Urinary bladder (tissue), 4 donors: ENCODE results near the gene LRRC43. TPM values are rescaled to one million over a fixed set of nuclear protein-coding genes. Genes with fewer than 3 reads are reported as not detected.

Experiments used
- DNase-seq: peaks from one replicate; pipeline ENCODE4 v3.0.0-alpha.2; 2015; ENCODE audit errors: extremely low spot score
- H3K27ac ChIP-seq: one replicate; pipeline ENCODE4 v1.5.1; 2013; ENCODE audit warnings: low read depth, mild to moderate bottlenecking, moderate library complexity
- H3K36me3 ChIP-seq: one replicate; pipeline ENCODE4 v1.6.1; 2013; ENCODE audit warnings: mild to moderate bottlenecking, moderate library complexity; ENCODE audit not compliant: insufficient read depth
- H3K4me1 ChIP-seq: one replicate; pipeline ENCODE4 v1.6.1; 2013; ENCODE audit warnings: mild to moderate bottlenecking, moderate library complexity; ENCODE audit not compliant: insufficient read depth
- H3K4me3 ChIP-seq: one replicate; pipeline ENCODE4 v1.5.1; 2013; ENCODE audit warnings: low read depth, low read length
- WGBS: extraction: QIAGEN DNeasy Blood & Tissue Kit; methylation state at CpG from one replicate; pipeline ENCODE4 v1.1.7; 2013; 5-methylcytosine and 5-hydroxymethylcytosine counted together
- polyA plus RNA-seq: library from polyadenylated mRNA; stranded (reverse); fragments of 200-250 nt; gene quantifications from one replicate; pipeline ENCODE4 v1.2.3, GENCODE V29; 2013
- total RNA-seq: library from RNA; depleted of rRNA; stranded (reverse); fragments of >200 nt; gene quantifications from one replicate; pipeline ENCODE4 v1.2.3, GENCODE V29; 2014
- donor health status: healthy with polysubstance abuse.
- donor health status: healthy.

LRRC43 gene
- total and polyA plus RNA-seq, 2 donors = 0.13 TPM; not detected in 1

DNA sequence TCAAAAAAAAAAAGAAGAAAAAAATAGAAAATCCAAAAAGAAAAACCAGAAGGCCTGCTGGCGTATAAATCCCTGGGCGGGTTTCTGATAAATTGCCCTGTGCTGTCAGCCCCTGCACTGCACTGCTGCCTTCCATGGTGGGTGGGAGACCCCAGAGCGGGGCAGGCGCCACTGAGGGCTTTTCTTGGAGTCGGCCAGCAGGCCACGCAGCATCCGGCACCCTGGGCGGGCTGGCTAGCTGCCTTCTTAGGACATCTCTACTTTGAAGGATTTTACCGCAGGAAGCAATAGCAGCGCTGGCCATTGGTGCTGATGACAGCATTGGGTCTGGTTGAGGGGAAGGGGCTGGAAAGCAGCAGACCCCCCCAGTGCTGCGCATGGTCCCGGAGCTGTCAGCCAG is 38.0 kb upstream of the LRRC43 start:
- H3K4me1 ChIP-seq = no peaks in the 10 kb centered on the region
- no peak for DNase-seq
- H3K27ac ChIP-seq = no peak overlapping the region
- no peak overlapping the region for H3K4me3 ChIP-seq
- 92% methylated on average over 12 of the region's 12 CpGs for whole genome bisulfite sequencing
- peaks cover 4% of the 10 kb centered on the region for H3K36me3 ChIP-seq

DNA sequence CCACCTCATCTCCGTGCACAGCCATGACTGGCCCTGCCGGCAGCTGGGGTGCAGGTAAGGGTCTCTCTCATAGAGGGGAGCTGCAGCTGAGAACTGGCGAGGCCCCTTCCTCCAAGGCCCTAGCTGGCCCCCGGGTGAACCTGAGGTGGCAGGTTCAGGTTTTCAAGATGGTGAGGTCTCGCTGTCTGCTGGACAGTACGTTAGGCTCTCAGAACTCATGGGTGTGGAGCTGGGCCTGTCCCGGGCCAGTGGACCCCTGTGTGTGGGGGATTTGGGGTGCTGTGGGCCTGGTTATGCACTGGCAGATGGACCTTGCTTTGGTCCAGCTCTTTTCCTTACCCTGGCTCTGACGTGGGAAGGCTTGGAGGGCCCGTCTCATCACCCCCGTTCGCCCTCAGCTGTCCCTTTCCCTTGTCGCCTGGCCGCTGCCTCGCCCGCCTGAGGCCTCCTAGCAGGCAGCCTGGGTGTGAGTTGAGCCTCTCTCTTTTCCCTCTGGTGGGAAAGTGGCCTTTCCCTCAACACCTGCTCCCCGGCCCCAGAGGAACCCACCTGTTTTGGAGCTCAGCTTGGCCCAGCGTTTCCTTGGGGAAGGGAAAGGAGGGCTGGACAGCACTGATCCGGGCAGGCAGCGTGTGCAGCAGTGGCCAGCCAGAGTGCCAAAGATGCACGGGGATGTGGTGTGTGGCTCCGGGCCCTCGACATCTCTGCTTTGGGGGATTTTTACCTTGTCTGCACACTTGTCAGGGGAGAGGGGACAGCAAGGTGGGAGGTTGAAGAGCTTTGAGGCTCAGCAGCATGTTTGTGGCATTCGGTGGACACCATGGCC is 37.2 kb upstream of the LRRC43 start:
- 85% methylated on average over 23 of the region's 23 CpGs for WGBS
- Histone ChIP-seq H3K36me3 (peaks cover 4% of the 10 kb centered on the region), H3K4me1 (no peaks in the 10 kb centered on the region), H3K27ac (no peak overlapping the region), H3K4me3 (no peak overlapping the region)
- DNase-seq = no peak

DNA sequence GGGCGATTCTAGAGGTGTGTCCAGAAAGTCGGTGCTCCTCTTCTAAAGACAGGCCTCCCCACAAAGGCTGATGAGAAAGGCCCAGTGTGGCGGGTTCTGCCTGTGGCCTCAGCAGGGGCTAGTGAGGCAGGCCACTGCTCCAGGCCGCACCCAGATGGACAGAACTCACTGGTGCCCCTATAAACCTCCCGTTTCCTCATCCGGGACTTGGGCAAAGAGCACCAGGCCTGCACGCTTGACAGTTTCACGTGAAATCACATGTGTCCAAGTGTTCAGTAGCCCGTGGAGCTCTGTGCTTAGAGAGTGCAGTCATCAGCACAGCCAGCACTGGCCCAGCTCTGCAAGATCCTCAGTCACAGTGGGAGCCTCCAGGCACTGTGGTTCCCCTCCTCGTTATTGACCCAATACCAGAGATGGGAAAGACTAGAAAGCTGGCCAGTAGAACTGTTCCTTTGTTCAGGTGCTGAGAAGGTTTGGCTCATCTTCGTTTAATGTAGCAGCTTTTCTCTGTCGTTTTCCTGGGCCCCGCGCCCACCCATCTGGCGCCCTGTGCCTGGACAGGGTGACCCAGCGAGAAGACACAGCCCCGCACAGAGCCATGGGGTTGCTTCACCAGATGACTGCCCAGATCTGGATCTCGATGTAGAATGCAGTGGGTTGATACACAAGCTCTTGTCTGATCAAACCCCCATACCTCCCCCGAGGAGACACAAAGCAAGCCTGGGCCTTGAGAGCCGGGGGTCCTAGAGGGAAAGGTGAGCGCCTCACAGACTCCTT is 35.2 kb upstream of the LRRC43 start:
- WGBS = 80% methylated on average over 21 of the region's 21 CpGs
- Histone ChIP-seq H3K4me1 (no peaks in the 10 kb centered on the region), H3K27ac (no peak overlapping the region), H3K4me3 (no peak overlapping the region), H3K36me3 (no peaks in the 10 kb centered on the region)
- no peak for DNase-seq

- H3K4me1 ChIP-seq = no peaks in the 10 kb centered on the region
- H3K4me3 ChIP-seq = no peak overlapping the region
- 33% methylated on average over 6 of the region's 6 CpGs for WGBS
- no peaks in the 10 kb centered on the region for H3K36me3 ChIP-seq
- no peak for DNase-seq
- no peak overlapping the region for H3K27ac ChIP-seq
Observed at GRCh38 chr12:122148657-122149056, 34.3 kb upstream of the LRRC43 start.

DNA sequence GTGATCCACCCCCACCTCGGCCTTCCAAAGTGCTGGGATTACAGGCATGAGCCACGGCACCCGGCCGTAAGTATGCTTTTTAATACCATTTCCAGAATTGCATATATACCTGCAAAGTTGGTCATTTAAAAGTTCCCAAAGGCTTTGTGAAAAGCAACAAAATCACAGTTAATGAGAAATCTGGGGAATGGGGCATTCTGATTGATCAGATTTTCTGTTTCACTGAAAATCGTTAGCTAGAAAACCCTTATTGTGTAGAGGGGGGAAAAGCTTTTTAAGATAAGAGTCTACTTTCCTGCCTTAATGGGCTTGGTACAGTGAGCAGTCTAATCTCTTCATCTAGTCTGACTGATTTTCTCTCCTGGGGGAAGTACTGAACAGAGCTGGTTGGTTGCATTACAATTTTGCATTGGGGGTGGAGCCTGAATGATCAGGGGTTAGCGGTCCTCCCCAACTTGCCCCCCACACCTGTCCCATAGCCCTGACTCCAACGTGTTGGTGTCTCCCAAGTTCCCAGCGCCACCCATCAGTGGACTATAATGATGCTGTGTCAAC is 32.7 kb upstream of the LRRC43 start:
- Histone ChIP-seq H3K36me3 (no peaks in the 10 kb centered on the region), H3K27ac (no peak overlapping the region), H3K4me3 (no peak overlapping the region), H3K4me1 (no peaks in the 10 kb centered on the region)
- no peak for DNase-seq
- WGBS = 67% methylated on average over 8 of the region's 8 CpGs

- DNase-seq = no peak
- Histone ChIP-seq H3K4me1 (no peaks in the 10 kb centered on the region), H3K4me3 (no peak overlapping the region), H3K27ac (no peak overlapping the region), H3K36me3 (no peaks in the 10 kb centered on the region)
- WGBS = 83% methylated on average over 9 of the region's 9 CpGs
Observed at GRCh38 chr12:122152754-122153153, 30.2 kb upstream of the LRRC43 start.

- no peaks in the 10 kb centered on the region for H3K4me1 ChIP-seq
- H3K36me3 ChIP-seq = no peaks in the 10 kb centered on the region
- no peak overlapping the region for H3K4me3 ChIP-seq
- no peak for DNase-seq
- H3K27ac ChIP-seq = no peak overlapping the region
- WGBS = 73% methylated on average over 10 of the region's 10 CpGs
Observed at GRCh38 chr12:122155705-122156104, 27.2 kb upstream of the LRRC43 start.

DNA sequence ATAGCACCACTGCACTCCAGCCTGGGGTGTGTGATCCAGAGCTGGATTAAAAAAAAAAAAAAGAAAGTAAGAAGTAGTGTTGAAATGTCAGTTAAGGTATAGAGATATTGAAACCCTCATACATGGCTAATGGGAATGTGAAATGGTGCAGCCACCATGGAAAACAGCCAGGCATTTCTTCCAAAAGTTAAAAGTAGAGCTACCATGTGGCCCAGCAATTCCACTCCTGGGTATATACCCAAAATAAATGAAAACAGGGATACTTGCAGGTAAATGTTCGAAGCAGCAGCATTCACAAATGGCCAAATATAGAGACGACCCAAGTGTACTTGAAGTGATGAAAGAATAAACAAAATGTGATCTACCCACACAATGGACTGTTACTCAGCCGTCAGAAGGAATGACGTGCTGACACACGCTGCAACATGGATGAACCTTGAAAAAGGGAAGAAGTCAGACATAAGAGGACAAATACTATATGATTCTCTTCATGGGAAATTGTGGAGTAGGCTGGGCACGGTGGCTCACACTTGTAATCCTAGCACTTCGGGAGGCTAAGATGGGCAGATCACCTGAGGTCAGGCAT is 24.1 kb upstream of the LRRC43 start:
- H3K27ac ChIP-seq = no peak overlapping the region
- DNase-seq = no peak
- H3K4me3 ChIP-seq = no peak overlapping the region
- WGBS = 89% methylated on average over 7 of the region's 7 CpGs
- H3K36me3 ChIP-seq = no peaks in the 10 kb centered on the region
- H3K4me1 ChIP-seq = no peaks in the 10 kb centered on the region

GRCh38 chr12:122159882-122160281 is 23.0 kb upstream of the LRRC43 start:
- 62% methylated on average over 4 of the region's 4 CpGs for WGBS
- H3K36me3 ChIP-seq = no peaks in the 10 kb centered on the region
- no peak overlapping the region for H3K27ac ChIP-seq
- no peaks in the 10 kb centered on the region for H3K4me1 ChIP-seq
- H3K4me3 ChIP-seq = no peak overlapping the region
- DNase-seq = no peak

DNA sequence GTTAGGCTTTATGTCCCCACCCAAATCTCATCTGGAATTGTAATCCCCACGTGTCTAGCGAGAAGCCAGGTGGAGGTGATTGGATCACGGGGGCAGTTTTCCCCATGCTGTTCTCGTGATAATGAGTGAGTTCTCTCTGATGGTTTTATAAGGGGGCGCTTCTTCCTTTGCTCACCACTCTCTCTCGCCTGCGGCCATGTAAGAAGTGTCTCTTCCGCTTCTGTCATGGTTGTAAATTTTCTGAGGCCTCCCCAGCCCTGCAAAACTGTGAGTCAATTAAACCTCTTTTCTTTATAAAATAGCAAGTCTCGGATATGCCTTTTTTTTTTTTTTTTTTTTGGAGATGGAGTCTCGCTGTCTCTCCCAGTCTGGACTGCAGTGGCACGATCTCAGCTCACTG is 22.2 kb upstream of the LRRC43 start:
- Histone ChIP-seq H3K36me3 (no peaks in the 10 kb centered on the region), H3K27ac (no peak overlapping the region), H3K4me3 (no peak overlapping the region), H3K4me1 (no peaks in the 10 kb centered on the region)
- no peak for DNase-seq
- 81% methylated on average over 11 of the region's 11 CpGs for WGBS

- Histone ChIP-seq H3K27ac (no peak overlapping the region), H3K4me1 (no peaks in the 10 kb centered on the region), H3K4me3 (no peak overlapping the region), H3K36me3 (no peaks in the 10 kb centered on the region)
- DNase-seq = no peak
- WGBS = 64% methylated on average over 8 of the region's 8 CpGs
Observed at GRCh38 chr12:122161682-122162081, 21.2 kb upstream of the LRRC43 start.

DNA sequence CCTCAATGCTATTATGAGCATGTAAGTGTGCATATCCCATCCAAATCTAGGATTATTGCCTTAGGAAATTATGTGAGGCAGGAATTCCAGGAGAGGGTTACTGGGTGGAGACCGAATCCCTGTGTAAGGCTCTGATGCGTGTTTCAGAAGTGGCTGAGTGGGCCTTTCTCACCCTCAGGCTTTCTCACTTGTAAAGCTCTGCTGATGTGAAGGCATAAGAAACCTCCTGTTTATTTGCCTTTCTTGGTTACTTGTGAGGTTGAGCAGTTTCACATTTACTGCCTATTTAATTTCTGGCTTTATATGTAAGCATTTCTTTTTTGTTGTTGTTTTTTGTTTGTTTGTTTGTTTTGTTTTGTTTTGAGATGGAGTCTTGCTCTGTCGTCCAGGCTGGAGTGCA is 19.9 kb upstream of the LRRC43 start:
- Histone ChIP-seq H3K4me1 (no peaks in the 10 kb centered on the region), H3K36me3 (no peaks in the 10 kb centered on the region), H3K27ac (no peak overlapping the region), H3K4me3 (no peak overlapping the region)
- WGBS = 79% methylated on average over 3 of the region's 3 CpGs
- no peak for DNase-seq

DNA sequence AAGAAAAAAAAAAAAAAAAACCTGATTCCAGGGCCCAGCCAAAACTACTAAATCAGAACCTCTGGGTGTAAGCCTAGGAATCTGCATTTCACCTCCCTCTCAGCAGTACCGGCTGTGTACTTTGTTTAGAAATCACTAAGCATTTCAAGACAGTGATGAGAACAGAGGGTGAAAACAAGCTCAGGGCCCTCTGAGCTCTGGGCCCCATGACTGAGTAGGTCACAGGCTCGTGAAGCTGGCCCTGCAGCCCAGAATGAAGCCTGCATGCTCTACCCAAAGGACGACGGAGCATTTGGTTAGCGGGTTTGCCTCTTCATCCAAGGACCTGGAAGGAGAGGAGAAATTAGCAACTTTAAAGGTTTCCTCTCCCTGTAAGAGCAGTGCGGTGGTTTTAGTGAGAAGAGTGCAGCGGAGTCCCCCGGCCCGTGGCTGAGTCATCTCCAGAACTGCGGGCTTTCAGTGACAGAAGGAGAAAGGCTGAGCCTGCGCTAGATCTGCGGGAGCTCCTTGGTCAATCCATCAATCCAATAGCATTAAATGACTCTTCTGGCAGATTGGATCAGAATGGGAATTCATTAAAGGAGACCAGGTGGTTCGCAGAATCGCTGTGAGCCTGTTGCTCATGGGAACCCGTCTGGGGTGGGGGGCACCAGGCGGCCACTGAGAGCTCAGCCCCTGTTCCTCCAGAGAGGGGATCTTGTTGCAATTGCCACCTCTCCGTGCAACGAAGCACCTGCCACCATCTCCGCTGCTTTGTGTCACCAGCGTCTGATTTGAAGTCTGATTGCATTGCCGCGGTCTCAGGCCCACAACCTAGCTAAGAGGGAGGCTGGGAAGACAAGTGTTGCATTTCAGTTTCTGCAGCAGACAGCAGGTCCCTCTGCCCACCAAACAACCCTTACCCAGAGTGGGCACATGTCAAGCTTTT is 16.2 kb upstream of the LRRC43 start:
- WGBS = 79% methylated on average over 22 of the region's 22 CpGs
- DNase-seq = no peak

More for the DNA sequence above, 16.2 kb upstream of the LRRC43 start:
- H3K4me3 ChIP-seq = no peak overlapping the region
- H3K36me3 ChIP-seq = no peaks in the 10 kb centered on the region
- H3K27ac ChIP-seq = no peak overlapping the region
- H3K4me1 ChIP-seq = no peaks in the 10 kb centered on the region
